Activated CD8-positive, alpha-beta memory T cell treated with anti-CD3 and anti-CD28 coated beads for 48 hours (primary cell): ENCODE data around the gene ZNF608.

Experiments
- DNase-seq, 3 experiments: peaks; one replicate each; pipeline ENCODE4 v3.0.0-alpha.2; 2020; ENCODE audit warnings: low read depth in 2 of 3, low spot score in 2 of 3

The ZNF608 gene

DNA sequence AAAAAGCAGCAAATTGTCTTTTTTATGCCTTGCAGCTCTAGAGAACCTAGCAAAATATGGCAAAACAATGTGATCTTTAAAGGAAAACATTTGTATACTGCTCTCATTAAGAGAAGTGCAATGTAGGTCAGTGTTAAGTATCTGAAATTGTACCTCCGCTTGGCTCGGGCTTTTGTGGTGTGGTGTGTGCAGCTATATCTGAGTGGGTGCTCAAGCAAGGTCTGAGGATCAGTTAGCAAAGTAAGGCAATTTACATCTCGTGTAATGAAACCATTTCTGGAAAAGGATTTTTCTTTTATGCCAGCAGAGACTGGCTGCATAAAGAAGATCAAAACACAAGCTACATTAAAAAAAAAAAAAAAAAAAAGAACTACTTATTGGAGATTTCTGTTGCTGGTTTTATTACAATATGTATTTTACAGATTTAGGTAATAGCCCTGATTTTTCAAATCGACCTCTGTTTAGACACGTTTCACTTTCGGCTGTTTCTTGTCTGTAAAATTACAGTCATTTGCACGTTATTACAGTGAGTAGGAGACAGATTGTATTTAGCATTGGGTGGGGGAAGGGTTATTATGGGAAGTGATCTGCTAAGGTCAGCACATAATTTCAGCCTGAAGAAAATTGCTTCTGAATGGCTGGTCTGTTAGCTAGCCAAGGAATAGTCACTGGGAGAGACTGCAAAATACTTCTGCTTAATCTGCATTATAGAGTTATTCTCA lies 7.9 kb upstream of the ZNF608 start:
- no peak for DNase-seq

DNA sequence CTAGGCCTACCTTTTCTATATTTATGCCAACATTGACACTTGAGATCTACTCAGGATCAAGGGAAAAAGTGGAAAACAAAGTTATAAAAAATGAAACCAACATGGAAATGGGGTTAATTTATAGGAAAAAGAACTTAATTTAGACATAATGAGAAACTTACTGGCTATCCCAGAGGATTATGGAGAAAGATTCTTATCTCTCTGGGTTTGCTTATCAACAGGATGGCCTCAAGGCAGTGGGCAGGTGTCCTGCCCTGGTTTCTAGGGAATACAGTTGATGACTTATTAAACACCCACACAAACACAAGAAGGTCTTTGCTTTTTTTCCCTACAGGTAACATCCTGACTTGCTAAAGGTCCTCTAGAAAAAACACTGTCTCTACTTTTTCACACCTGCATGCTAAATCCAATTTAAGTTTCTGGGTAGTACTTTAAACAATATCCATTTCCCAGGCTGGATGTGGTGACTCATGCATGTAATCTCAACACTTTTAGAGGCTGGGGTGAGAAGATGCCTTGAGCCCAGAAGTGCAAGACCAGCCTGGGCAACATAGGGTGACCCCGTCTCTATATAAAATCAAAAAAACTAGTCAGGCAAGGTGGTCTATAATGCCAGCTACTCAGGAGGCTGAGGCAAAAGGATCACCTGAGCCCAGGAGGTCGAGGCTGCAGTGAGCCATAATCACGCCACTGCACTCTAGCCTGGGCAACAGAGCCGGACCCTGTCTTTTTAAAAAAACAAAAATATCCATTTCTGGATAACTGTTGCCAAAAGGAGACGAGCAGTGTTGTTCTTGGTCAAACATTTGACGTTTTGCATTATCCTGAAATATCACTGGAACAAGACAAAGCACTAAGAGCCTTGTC lies 6.6 kb upstream of the ZNF608 start:
- DNase-seq: no peak

DNA sequence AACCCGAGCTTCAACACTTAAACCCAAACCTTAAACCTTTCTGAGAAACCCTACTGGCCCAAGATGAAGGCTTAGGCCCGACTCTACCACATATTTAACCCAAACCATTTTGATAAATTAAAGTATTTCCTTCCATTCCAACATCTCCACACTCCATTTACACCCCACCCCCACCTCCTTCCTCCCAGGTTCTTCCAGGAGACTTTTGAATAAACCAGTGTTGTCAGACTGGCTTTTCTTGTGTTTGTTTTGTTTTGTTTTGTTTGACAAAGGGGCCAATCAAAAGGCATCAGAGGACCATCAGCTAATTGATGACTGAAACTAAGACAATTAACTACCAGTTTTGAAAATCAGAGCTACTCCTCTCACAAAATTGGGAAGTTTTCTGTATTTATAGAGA lies 4.6 kb upstream of the ZNF608 start:
- no peak for DNase-seq

DNA sequence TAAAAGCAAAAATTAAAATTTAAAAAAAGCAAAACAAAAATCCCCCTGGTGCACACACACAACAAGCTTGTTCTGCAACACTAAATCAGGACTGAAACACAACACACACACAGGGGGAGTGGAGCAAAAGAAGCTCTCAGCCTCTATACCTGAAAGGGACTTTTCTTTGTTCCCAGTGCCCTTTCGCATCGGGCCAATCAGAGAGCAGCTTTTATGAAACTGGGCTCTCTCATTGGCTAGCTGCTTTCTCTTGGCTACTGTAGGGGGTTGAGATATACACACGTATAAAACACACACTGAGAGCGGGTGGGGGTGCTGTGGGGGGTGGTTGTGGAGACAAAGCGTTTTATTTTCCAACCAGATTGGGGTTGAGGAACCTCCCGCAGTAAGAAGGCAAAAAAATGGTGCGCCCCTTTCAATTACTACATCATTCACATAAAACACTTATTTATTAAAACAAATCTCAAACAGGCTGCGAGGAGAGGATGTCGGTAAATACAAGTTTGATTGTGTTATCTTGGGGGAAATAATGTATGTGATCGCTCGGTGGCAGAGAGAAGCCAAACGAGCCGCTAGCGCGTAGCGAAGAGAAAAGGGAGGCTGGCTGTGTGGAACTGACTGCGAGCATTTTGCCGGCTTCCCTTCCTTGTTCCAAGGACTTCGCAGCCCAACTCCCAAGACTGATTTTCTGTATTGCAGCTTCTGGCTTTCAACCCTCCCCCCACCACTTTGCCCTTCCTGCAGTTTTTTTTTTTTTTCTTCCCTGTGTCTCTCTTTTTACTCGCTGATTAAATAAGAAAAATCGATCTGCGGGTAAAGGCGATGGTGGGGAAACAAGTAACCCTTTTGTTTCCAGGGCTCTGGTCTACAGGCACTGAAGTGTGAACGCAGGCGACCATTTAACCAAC lies 2.5 kb upstream of the ZNF608 start:
- no peak for DNase-seq

DNA sequence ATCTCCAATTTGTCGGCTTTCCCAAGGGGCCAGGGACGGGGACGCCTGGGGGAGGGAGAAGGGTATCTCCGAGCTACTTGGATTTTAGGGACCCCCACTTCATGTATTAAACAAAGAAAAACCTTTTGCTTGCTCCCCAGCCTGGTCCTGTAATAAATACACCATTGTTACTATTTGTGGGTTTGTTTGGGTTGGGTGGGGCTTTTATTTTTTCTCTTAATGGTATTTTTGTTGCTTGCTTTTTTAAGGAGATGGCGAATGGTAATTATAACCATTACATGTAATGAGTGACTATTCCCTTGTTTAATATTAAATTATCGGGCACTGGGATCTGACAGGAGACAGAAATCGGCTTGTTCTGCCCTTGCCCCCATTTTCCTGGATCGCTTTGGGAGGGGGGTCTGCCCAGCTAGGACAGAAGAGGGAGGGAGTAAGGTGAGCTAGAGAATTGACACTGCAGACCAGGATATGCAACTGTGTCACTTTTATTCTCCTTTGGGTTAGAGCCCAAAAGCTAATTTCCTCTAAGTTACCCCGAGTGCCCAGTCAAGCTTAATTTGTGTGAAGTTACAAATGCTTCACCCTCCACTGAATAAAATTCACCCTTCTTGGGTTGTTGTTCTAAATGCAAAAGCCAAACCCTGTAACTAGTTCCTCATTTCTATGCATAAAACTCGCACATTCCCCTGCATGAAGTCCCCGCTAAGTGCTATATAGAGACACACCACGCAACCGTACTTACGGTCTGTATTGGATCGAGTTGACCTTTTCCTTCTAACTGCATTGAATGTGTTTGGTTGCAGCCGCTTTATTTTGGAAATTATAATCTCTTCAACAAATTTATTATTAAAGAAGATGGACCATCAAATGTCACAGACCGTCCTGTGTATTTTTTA lies 1.6 kb upstream of the ZNF608 start:
- no peak for DNase-seq

DNA sequence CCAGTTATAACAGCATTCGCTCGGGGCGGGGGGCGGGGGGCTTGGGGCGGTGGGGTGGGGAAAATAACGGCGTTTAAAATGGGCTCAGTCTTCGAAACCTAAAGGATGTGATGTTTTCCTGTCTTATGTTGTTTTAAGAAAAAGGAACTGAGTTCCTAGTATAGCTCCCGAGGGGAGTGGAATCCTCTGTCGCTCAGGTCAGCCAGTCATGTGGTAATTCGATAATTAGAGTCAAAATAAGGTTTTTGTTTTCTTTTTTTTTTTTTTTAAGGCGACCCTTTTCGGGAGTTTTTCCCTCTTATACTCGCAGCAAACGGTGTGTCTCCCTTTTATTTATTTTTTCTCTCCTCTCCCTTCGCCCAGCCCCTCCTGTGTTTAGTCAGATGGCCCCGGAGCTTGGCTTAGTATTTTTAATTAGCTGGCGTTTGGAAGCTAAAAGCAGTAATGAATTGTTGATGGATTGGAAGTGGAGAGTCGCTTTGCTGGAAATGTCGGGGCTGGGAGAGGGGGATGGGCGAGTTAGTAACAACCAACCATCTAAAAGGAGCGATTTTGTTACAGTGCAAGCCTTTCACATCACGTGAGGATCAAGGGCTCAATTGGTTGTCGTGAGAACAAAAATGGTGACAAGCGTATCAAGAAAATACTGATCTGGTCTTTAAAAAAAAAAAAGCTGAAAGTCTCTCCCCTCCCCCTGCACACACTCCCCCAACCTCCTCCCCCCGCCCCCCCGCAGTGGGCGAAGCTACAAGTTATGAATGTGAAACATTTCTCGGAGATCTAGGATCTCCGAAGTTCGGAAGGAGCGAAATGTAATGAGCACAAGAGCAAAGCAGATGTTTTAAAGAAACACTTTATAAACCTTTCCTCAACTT lies 714 bp upstream of the ZNF608 start:
- DNase-seq: no peak

DNA sequence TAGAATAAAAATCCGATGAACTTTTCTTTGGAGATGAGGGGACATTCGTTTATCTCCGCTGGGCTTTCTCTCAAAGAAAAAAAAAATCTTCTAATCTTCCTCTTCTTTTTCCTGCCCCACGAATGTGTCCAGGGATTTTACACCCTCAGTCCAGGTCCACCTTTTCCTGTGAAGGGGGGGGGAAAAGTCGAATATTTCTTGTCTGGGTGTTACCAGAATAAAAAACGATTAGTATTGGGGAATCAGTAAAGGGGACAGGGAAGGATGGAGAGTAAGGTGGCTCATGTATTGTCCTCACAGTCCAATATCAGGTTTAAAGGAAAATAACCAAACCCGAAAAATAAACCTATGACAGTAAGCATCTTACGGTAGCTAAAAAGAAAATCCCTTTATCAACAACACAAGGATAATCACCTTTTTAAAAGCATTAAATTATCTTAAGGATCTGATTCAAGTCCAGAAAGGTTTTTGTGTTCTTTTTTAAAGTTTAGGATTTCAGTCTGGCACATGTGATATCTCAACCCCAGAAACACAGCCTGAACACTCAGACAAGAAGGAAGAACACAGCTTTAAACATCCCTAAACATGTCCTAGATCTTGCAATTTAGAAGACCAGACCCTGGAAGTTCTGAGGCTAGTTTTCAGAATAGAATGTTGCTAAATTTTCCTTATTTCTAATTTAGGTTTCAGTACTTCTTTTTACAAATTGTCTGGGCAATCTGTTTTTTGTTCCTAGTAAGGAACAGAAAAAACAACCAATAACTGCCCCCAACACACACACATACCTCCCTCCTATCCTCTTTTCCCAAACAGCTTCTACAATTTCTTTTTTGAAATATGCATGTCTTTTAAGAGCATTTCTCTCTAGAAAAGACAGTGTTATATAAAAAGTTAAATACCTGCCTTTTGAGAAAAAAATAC lies 1.2 kb downstream of the ZNF608 start:
- DNase-seq: no peak

DNA sequence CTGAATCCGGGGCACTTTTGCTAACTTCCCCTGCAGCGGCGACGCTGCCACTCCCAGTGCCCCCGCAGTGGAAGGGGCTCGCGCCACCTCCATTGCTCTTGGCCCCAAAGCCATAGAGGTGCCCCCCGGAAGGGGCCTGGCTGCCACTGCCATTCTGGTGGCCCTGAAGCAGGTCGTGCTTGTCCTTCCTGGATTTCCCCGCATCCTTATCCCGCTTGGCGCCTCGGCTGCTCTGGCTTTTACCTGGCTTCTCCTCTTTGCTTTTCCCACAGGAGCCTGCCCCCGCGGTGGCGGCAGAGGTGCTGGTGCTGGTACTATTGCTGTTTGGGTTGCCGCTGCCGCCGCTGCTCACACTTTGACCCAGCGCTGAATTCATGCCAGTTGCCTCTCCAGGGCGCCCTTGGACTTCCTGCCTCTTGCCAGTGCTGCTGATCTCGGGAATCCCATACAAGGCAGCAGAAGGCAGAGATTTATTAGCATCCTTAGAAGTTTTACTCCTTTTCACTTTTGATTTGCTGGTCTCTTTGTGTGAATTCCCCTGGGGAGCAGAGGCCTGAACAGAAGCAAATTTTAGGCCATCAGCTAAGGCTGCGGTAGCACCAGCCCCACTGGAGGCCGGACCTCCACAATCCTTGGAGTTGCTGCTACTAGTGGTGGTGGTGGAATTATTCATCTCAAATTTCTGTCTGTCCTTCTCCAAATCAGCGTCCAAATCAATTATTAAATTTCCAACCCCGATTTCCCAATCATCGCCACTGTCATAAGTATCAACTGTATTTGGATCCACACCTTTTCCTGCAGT lies 2.1 kb downstream of the ZNF608 start:
- no peak for DNase-seq

DNA sequence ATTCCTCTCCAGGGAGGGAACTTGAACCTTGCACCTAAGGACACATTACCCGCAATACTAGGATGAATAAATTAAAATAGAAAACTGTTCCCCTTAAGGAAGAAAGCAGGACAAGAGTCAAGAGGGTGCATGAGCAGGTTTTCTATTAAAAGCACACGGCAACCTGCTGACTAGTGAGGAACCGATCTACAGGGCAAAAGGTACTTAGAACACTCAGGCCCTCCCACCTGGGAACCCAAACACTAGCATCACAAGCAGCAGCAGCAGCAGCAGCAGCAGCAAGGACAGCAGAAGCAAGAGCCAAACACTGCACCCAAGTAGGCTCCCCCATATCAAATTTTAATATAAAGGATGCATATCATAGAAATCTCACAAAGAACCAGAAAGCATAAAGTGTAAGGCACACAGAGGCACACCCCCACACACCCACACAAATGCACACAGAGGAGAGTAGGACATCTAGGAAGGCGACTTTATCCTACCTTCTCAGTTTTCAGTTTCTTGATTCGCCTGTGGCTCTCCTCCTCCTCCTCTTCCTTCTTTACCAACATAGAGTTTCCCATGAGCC lies 2.8 kb downstream of the ZNF608 start:
- no peak for DNase-seq

DNA sequence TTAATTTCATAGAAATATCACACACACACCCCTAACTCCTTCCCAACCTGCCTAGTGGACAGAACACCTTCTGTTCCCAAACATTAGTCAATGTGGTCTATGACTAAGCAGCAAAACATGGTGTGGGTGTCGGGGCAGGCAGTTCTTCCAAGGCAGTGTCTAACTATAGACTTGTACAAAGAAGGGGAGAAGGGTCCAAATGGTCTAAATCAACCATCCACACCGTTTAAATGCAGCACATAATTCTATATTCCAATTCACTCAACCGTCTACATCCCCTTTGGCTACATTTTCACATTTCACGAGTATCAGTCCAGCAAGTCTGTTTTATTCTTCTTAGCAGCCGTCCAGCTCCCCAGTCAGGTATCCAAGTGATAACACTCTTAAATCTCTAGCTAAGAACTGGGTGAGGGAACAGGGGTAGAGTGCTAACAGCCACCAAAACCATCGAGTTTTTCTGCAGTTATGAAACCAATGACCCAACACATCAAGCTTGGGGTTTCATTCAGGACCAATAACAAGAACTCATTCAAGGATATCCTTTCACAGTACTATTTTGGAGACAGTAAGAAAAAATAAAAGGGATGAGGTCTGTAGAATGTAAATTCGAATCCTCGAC lies 3.3 kb downstream of the ZNF608 start:
- DNase-seq: no peak

DNA sequence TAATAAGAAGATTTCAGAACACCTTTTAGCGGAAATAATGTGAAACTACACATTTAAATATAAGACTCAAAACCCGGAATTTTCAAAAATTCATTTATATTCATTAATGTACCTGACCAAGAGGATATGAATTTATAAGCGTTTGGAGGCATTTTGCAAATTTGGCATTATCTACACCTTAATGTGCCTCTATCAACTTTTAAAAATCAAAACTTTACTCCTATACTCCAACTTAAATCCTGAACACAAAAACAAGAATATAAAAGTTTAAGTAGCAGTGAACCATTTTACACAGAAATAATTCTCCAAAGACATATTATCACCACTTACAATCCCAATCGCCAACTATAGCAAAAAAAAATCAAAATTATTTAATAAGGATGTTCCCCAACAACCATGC lies 3.9 kb downstream of the ZNF608 start:
- DNase-seq: no peak

DNA sequence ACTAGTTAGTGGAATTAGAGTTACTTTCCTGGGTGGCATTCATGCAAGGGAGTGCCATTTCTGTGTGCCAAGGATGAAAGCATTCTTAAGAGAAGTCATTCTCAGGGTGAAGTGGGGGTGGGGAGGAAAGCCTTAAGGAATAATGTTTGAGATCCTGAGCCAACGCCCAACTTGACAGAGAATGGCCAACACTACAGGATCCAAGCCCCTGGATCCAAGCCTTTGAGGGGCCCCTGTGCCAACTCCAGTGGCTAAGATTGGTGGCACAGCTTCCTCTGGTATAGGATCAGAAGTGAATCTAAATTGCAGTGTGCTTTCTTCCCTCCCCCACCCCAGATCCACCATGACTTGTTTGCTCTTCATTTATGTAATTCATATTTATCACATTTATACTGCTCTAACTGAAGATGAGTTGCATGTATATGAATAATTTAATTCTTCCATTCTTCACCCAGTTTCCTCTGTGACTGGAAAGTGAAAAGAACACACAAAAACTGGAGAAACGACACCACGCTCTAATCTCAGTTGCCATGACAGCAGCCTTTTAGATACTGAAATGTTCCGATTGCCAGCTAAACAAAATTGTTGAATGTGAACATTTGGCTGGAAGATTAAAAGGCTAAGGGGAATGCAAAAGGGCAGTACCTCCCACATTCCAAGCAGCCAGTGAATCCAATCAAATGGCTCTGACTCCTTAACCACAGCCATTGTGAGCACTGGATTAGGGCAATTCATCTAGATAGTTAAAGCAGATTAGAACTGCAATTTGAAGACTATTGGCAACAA lies 4.5 kb downstream of the ZNF608 start:
- DNase-seq: no peak

DNA sequence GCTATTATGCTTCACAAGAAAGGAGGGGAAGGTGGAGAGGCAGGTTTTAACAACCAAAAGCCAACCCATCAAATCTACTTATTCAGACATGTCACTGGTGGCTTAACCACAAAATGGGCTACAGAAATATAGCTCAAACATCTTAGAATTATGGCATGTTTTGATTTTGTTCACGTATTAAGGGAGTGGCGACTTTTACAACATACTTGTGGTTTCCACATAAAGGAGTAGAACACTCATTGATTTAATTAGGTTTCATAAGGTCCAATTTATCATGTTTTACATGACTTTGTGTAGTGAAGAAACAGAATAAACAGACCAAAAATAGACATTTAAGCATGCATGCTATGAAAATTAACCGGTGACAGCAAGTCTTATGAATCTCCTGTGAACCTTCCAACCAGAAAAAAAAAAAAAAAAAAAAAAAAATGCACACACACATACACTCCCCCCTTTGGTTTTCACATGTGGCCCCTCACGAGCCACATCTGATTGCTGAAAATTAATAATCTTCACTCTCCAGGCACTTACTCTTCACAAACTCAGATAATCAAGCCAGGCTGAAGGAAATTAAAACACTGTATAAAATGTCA lies 5.4 kb downstream of the ZNF608 start:
- no peak for DNase-seq

DNA sequence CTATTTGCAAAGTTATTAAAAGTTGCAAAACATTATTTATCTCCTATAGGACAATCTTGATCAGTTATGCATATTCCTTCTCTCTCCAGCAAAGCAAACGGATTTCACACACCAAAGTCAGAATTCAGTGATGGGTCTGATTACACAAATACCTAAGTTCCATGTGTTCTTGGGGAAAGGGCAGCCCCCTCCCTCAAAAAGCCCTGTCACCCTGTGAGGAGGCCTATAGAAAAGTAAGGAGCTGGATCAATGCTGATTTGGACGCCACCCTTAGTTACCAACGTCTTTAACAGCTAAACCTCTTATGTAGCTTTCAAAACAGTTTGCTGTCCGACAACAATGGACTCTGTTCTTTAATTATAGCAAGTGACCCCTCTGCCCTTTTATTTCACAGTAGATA lies 6.4 kb downstream of the ZNF608 start:
- no peak for DNase-seq

DNA sequence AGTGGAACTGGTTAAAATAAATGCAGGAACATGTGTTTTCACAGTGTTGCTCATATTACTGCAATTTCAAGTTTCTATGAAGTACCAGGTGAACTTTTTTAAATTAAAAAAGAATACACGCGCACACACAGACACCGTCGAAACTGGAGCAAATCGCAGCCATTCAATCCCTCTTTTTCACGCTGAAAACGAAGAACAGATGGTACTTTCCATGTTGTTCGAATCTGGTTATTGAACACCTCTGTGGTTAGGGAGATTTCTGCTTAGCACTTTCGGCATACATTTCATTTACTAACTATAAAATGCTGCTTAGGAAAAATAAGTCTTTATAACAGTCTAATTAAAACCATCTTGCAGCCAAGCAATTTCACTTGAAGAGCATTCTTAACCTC lies 6.8 kb downstream of the ZNF608 start:
- no peak for DNase-seq
